Upper lobe of left lung (tissue), 6 donors: ENCODE measurements around the gene DLEC1. TPM values are rescaled to one million over a fixed set of nuclear protein-coding genes. Genes with fewer than 3 reads are reported as not detected.

Experiments used
- ATAC-seq, 2 donors: fragments of 200-7000 bp; cut with Tn5 transposase; one replicate each; pipeline ENCODE4 v1.9.1; 2022; ENCODE audit warnings: mild to moderate bottlenecking in 2 of 2, moderate library complexity in 2 of 2; ENCODE audit not compliant: low FRiP score in 2 of 2
- DNase-seq, 2 donors: peaks; one replicate each; pipeline ENCODE4 v3.0.0-alpha.2; 2019 to 2020
- H3K27ac ChIP-seq, 4 donors: fragments of 200-600 bp; sonication (generic); one replicate each; pipeline ENCODE4 v1.5.1; 2016 to 2019
- H3K27me3 ChIP-seq, 4 donors: fragments of 200-600 bp; sonication (generic); one replicate each; pipeline ENCODE4 v1.5.1; 2017 to 2019
- H3K36me3 ChIP-seq, 4 donors: fragments of 200-600 bp; sonication (generic); one replicate each; pipeline ENCODE4 v1.5.1; 2016 to 2019
- H3K4me1 ChIP-seq, 4 donors: fragments of 200-600 bp; sonication (generic); one replicate each; pipeline ENCODE4 v1.5.1; 2018 to 2019
- H3K4me3 ChIP-seq, 4 donors: fragments of 200-600 bp; sonication (generic); one replicate each; pipeline ENCODE4 v1.5.1; 2017 to 2019; ENCODE audit warnings: mild to moderate bottlenecking in 2 of 4, moderate library complexity in 1 of 4
- H3K9me3 ChIP-seq, 4 donors: fragments of 200-600 bp; sonication (generic); one replicate each; pipeline ENCODE4 v1.5.1; 2018 to 2019
- EP300 ChIP-seq, 4 donors: sonication (generic); formaldehyde crosslinking; IDR thresholded peaks; one replicate each; pipeline ENCODE4 v1.5.1; 2017; ENCODE audit warnings: antibody characterized with exemption in 4 of 4, control low read depth in 2 of 4
- POLR2A ChIP-seq, 4 donors: fragments of 450-650 bp; IDR thresholded peaks; one replicate each; pipeline ENCODE4 v1.5.1; 2016 to 2017; ENCODE audit warnings: antibody characterized with exemption in 4 of 4, mild to moderate bottlenecking in 2 of 4
- POLR2AphosphoS5 ChIP-seq, 2 donors: sonication (generic); formaldehyde crosslinking; IDR thresholded peaks; one replicate each; pipeline ENCODE4 v1.5.1; 2017; ENCODE audit warnings: antibody characterized with exemption in 2 of 2
- WGBS, 2 donors: methylation state at CpG; one replicate each; pipeline ENCODE4 v1.1.5; 2017 to 2018; 5-methylcytosine and 5-hydroxymethylcytosine counted together
- total RNA-seq, 6 donors: library from RNA; depleted of rRNA in 4 of 6; stranded (reverse); fragments of >200 nt in 4 of 6; gene quantifications; one replicate each; pipeline versions ENCODE4 v1.1.0 to v1.2.1, GENCODE V29; 2016 to 2021
- TF ChIP-seq, protein P1 (sequence below), 6 experiments: fragments of 450-650 bp in 4 of 6; fragments of 200-600 bp in 2 of 6; sonication (generic) in 2 of 6; IDR thresholded peaks; one replicate each; pipeline ENCODE4 v1.5.1; 2016 to 2019; ENCODE audit warnings: antibody characterized with exemption in 6 of 6
- donor health status: DM: no; HTN: no; CAD: no; lungs with moderate emphysema.
- donor health status: DM: no; HTN: yes; CAD: no; lungs with severe emphysema.

Gene DLEC1
- total RNA-seq, 6 donors from 2014 or later, result 2.3 to 34.8 (median 14.3) TPM

- H3K4me1 ChIP-seq, result no peaks in the 10 kb centered on the region
- H3K27me3 ChIP-seq, result no peaks in the 10 kb centered on the region
- no peak for ATAC-seq
- no peak overlapping the region for H3K4me3 ChIP-seq
- TF ChIP-seq, protein P1, sequence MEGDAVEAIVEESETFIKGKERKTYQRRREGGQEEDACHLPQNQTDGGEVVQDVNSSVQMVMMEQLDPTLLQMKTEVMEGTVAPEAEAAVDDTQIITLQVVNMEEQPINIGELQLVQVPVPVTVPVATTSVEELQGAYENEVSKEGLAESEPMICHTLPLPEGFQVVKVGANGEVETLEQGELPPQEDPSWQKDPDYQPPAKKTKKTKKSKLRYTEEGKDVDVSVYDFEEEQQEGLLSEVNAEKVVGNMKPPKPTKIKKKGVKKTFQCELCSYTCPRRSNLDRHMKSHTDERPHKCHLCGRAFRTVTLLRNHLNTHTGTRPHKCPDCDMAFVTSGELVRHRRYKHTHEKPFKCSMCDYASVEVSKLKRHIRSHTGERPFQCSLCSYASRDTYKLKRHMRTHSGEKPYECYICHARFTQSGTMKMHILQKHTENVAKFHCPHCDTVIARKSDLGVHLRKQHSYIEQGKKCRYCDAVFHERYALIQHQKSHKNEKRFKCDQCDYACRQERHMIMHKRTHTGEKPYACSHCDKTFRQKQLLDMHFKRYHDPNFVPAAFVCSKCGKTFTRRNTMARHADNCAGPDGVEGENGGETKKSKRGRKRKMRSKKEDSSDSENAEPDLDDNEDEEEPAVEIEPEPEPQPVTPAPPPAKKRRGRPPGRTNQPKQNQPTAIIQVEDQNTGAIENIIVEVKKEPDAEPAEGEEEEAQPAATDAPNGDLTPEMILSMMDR (IDR thresholded peaks at IDR 0.05), result no peak
- TF ChIP-seq POLR2A (IDR thresholded peaks at IDR 0.05) (no peak), POLR2AphosphoS5 (IDR thresholded peaks at IDR 0.05) (no peak), EP300 (IDR thresholded peaks at IDR 0.05) (no peak)
- 71 to 72% methylated on average over 9 of the region's 9 CpGs for WGBS, 2 donors
- peak in 1 of 2 donors; percentile 14 for DNase-seq
- no peaks in the 10 kb centered on the region for H3K9me3 ChIP-seq
- H3K36me3 ChIP-seq, result peaks cover 0 to 16% (median 9%) of the 10 kb centered on the region in 4 donors
- no peak overlapping the region for H3K27ac ChIP-seq
Measured at GRCh38 chr3:38115645-38116427, 76.8 kb downstream of the DLEC1 start.

DNA sequence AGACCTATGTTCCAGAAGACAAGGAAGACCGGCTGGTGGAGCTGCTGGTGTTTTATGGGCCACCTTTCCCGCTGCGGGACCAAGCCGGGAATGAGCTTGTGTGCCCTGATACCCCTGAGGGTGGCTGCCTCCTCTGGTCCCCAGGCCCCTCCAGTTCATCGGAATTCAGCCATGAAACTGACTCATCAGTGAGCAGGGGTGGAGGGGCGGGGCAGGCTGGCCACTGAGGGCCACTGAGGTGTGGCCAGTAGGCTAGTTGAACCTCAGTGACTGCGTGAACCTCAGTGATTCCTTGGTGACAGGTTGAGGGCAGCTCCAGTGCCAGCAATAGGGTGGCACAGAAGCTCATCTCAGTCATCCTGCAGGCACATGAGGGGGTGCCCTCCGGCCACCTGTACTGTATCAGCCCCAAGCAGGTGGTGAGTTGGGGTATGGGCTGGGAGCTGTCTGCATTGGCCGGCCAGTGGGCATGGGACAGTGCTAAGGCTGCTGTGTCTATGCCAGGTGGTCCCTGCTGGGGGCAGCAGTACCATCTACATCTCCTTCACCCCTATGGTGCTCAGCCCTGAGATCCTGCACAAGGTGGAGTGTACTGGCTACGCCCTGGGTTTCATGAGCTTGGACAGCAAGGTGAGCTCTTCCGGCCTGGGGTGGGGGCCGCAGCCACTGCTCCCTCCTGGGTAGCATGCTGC, 77.6 kb downstream of the DLEC1 start:
- Histone ChIP-seq H3K27me3 (no peaks in the 10 kb centered on the region), H3K4me1 (no peaks in the 10 kb centered on the region), H3K4me3 (no peak overlapping the region), H3K27ac (no peak overlapping the region), H3K36me3 (peaks cover 0 to 24% (median 17%) of the 10 kb centered on the region in 4 donors), H3K9me3 (no peaks in the 10 kb centered on the region)
- ATAC-seq (peak in 1 of 2 donors; percentile 3), DNase-seq (peak in 1 of 2 donors; percentile 18)
- WGBS, 2 donors, result 88 to 100% methylated on average over 3 to 12 of the region's 12 CpGs
- no peak for TF ChIP-seq POLR2AphosphoS5 (IDR thresholded peaks at IDR 0.05)
- TF ChIP-seq EP300 (IDR thresholded peaks at IDR 0.05), result no peak
- TF ChIP-seq, protein P1 (IDR thresholded peaks at IDR 0.05), result no peak
- TF ChIP-seq POLR2A (IDR thresholded peaks at IDR 0.05), result no peak

DNA sequence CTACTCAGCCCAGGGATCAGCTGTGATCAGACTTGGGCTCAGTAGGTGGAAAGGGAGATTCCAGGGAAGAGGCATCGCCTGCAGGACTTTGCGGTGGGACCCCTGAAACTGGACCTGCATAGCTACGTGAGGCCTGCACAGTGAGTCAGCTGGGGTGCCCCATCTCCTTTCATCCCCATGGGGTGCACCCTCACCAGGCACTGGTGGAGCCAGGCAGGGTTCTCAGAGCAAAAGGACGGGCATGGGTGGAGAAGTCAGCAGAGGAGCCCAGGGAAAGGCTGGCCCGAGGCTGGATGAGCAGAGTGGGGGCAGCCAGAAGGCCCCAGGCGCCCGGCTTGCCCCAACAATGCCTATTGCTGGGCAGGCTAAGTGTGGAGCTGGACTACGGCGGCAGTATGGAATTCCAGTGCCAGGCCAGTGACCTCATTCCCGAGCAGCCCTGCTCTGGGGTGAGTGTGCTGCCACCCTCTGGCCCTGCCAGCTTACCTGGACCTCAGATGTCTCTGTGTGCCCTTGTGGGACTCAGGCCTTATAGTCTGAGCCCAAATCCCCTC, 78.2 kb downstream of the DLEC1 start:
- DNase-seq, result peak in 1 of 2 donors; percentile 72
- ATAC-seq, result peak; percentile 35 to 76
- Histone ChIP-seq H3K4me3 (no peak overlapping the region), H3K9me3 (no peaks in the 10 kb centered on the region), H3K4me1 (no peaks in the 10 kb centered on the region), H3K36me3 (peaks cover 0 to 31% (median 23%) of the 10 kb centered on the region in 4 donors), H3K27ac (no peak overlapping the region), H3K27me3 (no peaks in the 10 kb centered on the region)
- no peak for TF ChIP-seq EP300 (IDR thresholded peaks at IDR 0.05)
- no peak for TF ChIP-seq POLR2A (IDR thresholded peaks at IDR 0.05)
- TF ChIP-seq, protein P1 (IDR thresholded peaks at IDR 0.05), result no peak
- no peak for TF ChIP-seq POLR2AphosphoS5 (IDR thresholded peaks at IDR 0.05)
- 95% methylated on average over 10 of the region's 10 CpGs; no CpG with 5 or more reads in 1 of the 2 donors for WGBS, 2 donors

GRCh38 chr3:38117748-38118420, 78.9 kb downstream of the DLEC1 start:
- DNase-seq (peak in 1 of 2 donors; percentile 86), ATAC-seq (peak; percentile 79 to 86)
- peaks cover 5 to 37% (median 30%) of the 10 kb centered on the region in 4 donors for H3K36me3 ChIP-seq
- TF ChIP-seq POLR2AphosphoS5 (IDR thresholded peaks at IDR 0.05) (no peak), POLR2A (IDR thresholded peaks at IDR 0.05) (peak in 1 of 4 donors; percentile 5), EP300 (IDR thresholded peaks at IDR 0.05) (no peak)
- TF ChIP-seq, protein P1 (IDR thresholded peaks at IDR 0.05), result peak; percentile 68 to 93 (median 86)
- no peaks in the 10 kb centered on the region for H3K4me1 ChIP-seq
- WGBS, 2 donors, result 53 to 62% methylated on average over 8 to 11 of the region's 11 CpGs
- peak overlapping the region in 1 of 4 donors; percentile 2 for H3K27ac ChIP-seq
- H3K9me3 ChIP-seq, result no peaks in the 10 kb centered on the region
- H3K27me3 ChIP-seq, result no peaks in the 10 kb centered on the region
- no peak overlapping the region for H3K4me3 ChIP-seq
